GM23338 (cell line): ENCODE results near the gene PCDHB15.

Experiments used
- CREB1 ChIP-seq: fragments of 250-450 bp; sonication (Bioruptor Pico); IDR thresholded peaks from 2 replicates; pipeline ENCODE4 v1.5.0; 2020; ENCODE audit warnings: low read depth, mild to moderate bottlenecking, moderate library complexity
- CTCF ChIP-seq, 2 experiments: fragments of 200-600 bp in 1 of 2; sonication (generic) in 1 of 2; conservative IDR thresholded peaks; 2 replicates each; pipeline versions ENCODE4 v1.5.1 to v1.6.1; 2016 to 2017; ENCODE audit warnings: antibody characterized with exemption in 2 of 2, low read depth in 2 of 2, mild to moderate bottlenecking in 2 of 2, moderate library complexity in 1 of 2
- EZH2 ChIP-seq: fragments of 200-600 bp; sonication (generic); IDR thresholded peaks from one replicate; pipeline ENCODE4 v1.8.0; 2017; ENCODE audit warnings: antibody characterized with exemption, mild to moderate bottlenecking, low read depth; ENCODE audit not compliant: unreplicated experiment
- EZH2phosphoT487 ChIP-seq: fragments of 200-600 bp; sonication (generic); IDR thresholded peaks from one replicate; pipeline ENCODE4 v1.8.1; 2018; ENCODE audit warnings: antibody characterized with exemption; ENCODE audit not compliant: unreplicated experiment
- JUNB ChIP-seq: IDR thresholded peaks from one replicate; pipeline ENCODE4 v1.6.1; 2016; ENCODE audit warnings: antibody characterized with exemption; ENCODE audit not compliant: unreplicated experiment
- NANOG ChIP-seq: IDR thresholded peaks from 2 replicates; pipeline ENCODE4 v1.6.1; 2016; ENCODE audit warnings: antibody characterized with exemption, borderline replicate concordance
- POLR2AphosphoS5 ChIP-seq: IDR thresholded peaks from 2 replicates; pipeline ENCODE4 v1.6.1; 2016; ENCODE audit warnings: antibody characterized with exemption, low read depth
- REST ChIP-seq: IDR thresholded peaks from one replicate; pipeline ENCODE4 v1.6.1; 2018; ENCODE audit warnings: antibody characterized with exemption; ENCODE audit not compliant: unreplicated experiment
- ZNF114 ChIP-seq: fragments of 250-450 bp; sonication (Bioruptor Pico); IDR thresholded peaks from 2 replicates; pipeline ENCODE4 v1.5.0; 2020; ENCODE audit warnings: mild to moderate bottlenecking, moderate library complexity
- ZNF331 ChIP-seq: fragments of 250-450 bp; sonication (Bioruptor Pico); IDR thresholded peaks from 2 replicates; pipeline ENCODE4 v1.5.0; 2020; ENCODE audit warnings: low read depth, mild to moderate bottlenecking, moderate library complexity

GRCh38 chr5:141236516-141237313 is 8.5 kb upstream of the PCDHB15 start:
- TF ChIP-seq EZH2 (no peak), EZH2phosphoT487 (no peak), CTCF (conservative IDR thresholded peaks at IDR 0.05; ENCODE audit: low read depth in 2 of 2) (no peak), POLR2AphosphoS5 (no peak), ZNF114 (CRISPR knock-in tag) (no peak), REST (no peak), JUNB (no peak), CREB1 (CRISPR knock-in tag) (no peak), ZNF331 (CRISPR knock-in tag) (no peak), NANOG (no peak)
